ENCODE results near the gene MYNN. TPM values are rescaled to one million over a fixed set of nuclear protein-coding genes. Genes with fewer than 3 reads are reported as not detected.

Gene MYNN
- total and polyA plus RNA-seq, 9 of the 15 experiments (the other 6 are each of a cell fraction or from before 2014, with no cell fraction given), result 10.4 to 35.7 (median 21.3) TPM

GRCh38 chr3:169764882-169765612, 8.1 kb upstream of the MYNN start, which contains the start of gene TERC (continued):
- TF ChIP-seq, protein P1, sequence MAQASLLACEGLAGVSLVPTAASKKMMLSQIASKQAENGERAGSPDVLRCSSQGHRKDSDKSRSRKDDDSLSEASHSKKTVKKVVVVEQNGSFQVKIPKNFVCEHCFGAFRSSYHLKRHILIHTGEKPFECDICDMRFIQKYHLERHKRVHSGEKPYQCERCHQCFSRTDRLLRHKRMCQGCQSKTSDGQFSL (CRISPR knock-in tag; IDR thresholded peaks at IDR 0.05), result peak; percentile 68; the same call in 1 of the 2 replicates
- TF ChIP-seq, protein P1 (tag; IDR thresholded peaks at IDR 0.05), result peak in 1 of 2 experiments; percentile 78; a peak in 2 of 4 replicates
- TF ChIP-seq PTBP1 (IDR thresholded peaks at IDR 0.05; ENCODE audit: low read depth, low read length) (no peak), SRF (CRISPR knock-in tag; IDR thresholded peaks at IDR 0.05) (peak in 1 of 2 experiments; percentile 49; a peak in 1 of 4 replicates), ARID2 (IDR thresholded peaks at IDR 0.05) (no peak), FOXA1 (IDR thresholded peaks at IDR 0.05; ENCODE audit: borderline replicate concordance) (no peak), ZNF668 (CRISPR knock-in tag; IDR thresholded peaks at IDR 0.05) (no peak), IRF1 (CRISPR knock-in tag; IDR thresholded peaks at IDR 0.05; ENCODE audit: borderline replicate concordance) (no peak), MCM3 (IDR thresholded peaks at IDR 0.05) (no peak)
- TF ChIP-seq, protein P2, sequence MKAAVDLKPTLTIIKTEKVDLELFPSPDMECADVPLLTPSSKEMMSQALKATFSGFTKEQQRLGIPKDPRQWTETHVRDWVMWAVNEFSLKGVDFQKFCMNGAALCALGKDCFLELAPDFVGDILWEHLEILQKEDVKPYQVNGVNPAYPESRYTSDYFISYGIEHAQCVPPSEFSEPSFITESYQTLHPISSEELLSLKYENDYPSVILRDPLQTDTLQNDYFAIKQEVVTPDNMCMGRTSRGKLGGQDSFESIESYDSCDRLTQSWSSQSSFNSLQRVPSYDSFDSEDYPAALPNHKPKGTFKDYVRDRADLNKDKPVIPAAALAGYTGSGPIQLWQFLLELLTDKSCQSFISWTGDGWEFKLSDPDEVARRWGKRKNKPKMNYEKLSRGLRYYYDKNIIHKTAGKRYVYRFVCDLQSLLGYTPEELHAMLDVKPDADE (conservative IDR thresholded peaks at IDR 0.05; ENCODE audit: control insufficient read depth, low read depth, low read length), result peak; percentile 63; the same call in 1 of the 2 replicates
- TF ChIP-seq, protein P3, sequence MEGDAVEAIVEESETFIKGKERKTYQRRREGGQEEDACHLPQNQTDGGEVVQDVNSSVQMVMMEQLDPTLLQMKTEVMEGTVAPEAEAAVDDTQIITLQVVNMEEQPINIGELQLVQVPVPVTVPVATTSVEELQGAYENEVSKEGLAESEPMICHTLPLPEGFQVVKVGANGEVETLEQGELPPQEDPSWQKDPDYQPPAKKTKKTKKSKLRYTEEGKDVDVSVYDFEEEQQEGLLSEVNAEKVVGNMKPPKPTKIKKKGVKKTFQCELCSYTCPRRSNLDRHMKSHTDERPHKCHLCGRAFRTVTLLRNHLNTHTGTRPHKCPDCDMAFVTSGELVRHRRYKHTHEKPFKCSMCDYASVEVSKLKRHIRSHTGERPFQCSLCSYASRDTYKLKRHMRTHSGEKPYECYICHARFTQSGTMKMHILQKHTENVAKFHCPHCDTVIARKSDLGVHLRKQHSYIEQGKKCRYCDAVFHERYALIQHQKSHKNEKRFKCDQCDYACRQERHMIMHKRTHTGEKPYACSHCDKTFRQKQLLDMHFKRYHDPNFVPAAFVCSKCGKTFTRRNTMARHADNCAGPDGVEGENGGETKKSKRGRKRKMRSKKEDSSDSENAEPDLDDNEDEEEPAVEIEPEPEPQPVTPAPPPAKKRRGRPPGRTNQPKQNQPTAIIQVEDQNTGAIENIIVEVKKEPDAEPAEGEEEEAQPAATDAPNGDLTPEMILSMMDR (IDR thresholded peaks at IDR 0.05 in 2 of 3, conservative IDR thresholded peaks at IDR 0.05 in 1 of 3; ENCODE audit: insufficient read depth in 2 of 3, low read depth in 1 of 3, low read length in 3 of 3), result no peak
- TF ChIP-seq, protein P4, sequence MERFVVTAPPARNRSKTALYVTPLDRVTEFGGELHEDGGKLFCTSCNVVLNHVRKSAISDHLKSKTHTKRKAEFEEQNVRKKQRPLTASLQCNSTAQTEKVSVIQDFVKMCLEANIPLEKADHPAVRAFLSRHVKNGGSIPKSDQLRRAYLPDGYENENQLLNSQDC (CRISPR knock-in tag; IDR thresholded peaks at IDR 0.05), result peak; percentile 86
- TF ChIP-seq, protein P5, sequence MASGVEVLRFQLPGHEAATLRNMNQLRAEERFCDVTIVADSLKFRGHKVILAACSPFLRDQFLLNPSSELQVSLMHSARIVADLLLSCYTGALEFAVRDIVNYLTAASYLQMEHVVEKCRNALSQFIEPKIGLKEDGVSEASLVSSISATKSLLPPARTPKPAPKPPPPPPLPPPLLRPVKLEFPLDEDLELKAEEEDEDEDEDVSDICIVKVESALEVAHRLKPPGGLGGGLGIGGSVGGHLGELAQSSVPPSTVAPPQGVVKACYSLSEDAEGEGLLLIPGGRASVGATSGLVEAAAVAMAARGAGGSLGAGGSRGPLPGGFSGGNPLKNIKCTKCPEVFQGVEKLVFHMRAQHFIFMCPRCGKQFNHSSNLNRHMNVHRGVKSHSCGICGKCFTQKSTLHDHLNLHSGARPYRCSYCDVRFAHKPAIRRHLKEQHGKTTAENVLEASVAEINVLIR (CRISPR knock-in tag; IDR thresholded peaks at IDR 0.05), result no peak
- TF ChIP-seq, protein P6, sequence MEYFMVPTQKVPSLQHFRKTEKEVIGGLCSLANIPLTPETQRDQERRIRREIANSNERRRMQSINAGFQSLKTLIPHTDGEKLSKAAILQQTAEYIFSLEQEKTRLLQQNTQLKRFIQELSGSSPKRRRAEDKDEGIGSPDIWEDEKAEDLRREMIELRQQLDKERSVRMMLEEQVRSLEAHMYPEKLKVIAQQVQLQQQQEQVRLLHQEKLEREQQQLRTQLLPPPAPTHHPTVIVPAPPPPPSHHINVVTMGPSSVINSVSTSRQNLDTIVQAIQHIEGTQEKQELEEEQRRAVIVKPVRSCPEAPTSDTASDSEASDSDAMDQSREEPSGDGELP (CRISPR knock-in tag; IDR thresholded peaks at IDR 0.05; ENCODE audit: borderline replicate concordance), result no peak; the same call in 1 of the 2 replicates
- TF ChIP-seq, protein P7, sequence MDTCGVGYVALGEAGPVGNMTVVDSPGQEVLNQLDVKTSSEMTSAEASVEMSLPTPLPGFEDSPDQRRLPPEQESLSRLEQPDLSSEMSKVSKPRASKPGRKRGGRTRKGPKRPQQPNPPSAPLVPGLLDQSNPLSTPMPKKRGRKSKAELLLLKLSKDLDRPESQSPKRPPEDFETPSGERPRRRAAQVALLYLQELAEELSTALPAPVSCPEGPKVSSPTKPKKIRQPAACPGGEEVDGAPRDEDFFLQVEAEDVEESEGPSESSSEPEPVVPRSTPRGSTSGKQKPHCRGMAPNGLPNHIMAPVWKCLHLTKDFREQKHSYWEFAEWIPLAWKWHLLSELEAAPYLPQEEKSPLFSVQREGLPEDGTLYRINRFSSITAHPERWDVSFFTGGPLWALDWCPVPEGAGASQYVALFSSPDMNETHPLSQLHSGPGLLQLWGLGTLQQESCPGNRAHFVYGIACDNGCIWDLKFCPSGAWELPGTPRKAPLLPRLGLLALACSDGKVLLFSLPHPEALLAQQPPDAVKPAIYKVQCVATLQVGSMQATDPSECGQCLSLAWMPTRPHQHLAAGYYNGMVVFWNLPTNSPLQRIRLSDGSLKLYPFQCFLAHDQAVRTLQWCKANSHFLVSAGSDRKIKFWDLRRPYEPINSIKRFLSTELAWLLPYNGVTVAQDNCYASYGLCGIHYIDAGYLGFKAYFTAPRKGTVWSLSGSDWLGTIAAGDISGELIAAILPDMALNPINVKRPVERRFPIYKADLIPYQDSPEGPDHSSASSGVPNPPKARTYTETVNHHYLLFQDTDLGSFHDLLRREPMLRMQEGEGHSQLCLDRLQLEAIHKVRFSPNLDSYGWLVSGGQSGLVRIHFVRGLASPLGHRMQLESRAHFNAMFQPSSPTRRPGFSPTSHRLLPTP (IDR thresholded peaks at IDR 0.05; ENCODE audit: borderline replicate concordance, extremely low read depth, insufficient read length), result no peak

Measured in K562 (cell line).